ENCODE data around the gene TTLL8. TPM values are rescaled to one million over a fixed set of nuclear protein-coding genes. Genes with fewer than 3 reads are reported as not detected.

TTLL8 gene
- total RNA-seq, 1 donor: not detected

DNA sequence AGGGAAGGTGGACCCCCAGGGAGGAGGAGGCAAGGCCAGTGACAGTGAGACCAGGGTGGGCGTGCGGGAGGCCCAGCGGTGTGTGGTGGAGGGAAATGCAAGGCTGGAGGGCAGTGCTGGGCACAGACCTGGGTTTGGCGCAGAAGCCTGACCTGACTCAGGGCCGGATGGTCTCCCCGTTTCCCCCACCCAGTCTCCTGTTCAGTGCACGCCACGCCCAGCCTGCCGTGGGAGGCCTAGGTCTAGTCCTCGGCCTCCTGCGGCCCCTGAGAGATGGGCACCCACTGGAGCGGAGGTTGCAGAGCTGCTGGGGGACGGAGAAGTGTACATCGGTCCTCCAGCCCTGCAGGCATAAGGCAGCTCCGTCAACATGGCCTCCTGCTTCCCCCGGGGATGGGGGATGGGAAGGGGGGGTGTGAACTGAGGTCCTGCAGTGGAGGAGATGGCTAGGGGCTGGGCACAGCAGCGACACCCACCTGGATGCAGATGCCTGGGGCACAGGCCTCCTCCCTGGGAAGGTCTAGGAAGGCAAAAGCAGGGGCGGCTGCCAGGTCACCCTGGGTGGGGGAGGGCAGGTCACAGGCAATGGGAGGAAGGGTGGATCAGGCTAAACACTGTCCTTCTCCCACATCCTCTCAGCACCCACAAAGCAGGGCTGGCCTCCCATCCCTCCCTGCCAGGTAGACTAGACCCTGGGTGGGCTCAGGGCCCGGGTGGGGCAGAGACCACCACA lies 61.4 kb downstream of the TTLL8 start:
- Histone ChIP-seq H3K4me2 (ENCODE audit: insufficient read depth, low read length) (no peak overlapping the region), H3K9me3 (ENCODE audit: low read depth, low read length) (no peaks in the 10 kb centered on the region), H3K79me2 (ENCODE audit: insufficient read depth, low read length) (no peaks in the 10 kb centered on the region), H2AFZ (ENCODE audit: low read length) (no peak overlapping the region), H4K20me1 (ENCODE audit: insufficient read depth, low read length) (no peaks in the 10 kb centered on the region), H3K36me3 (ENCODE audit: insufficient read depth, low read length) (no peaks in the 10 kb centered on the region), H3K27ac (ENCODE audit: low read depth, low read length) (no peak overlapping the region), H3K4me1 (ENCODE audit: insufficient read depth, low read length) (no peaks in the 10 kb centered on the region), H3K4me3 (ENCODE audit: insufficient read depth, low read length) (no peak overlapping the region), H3K27me3 (ENCODE audit: insufficient read depth, low read length) (no peaks in the 10 kb centered on the region)
- TF ChIP-seq, protein P1, sequence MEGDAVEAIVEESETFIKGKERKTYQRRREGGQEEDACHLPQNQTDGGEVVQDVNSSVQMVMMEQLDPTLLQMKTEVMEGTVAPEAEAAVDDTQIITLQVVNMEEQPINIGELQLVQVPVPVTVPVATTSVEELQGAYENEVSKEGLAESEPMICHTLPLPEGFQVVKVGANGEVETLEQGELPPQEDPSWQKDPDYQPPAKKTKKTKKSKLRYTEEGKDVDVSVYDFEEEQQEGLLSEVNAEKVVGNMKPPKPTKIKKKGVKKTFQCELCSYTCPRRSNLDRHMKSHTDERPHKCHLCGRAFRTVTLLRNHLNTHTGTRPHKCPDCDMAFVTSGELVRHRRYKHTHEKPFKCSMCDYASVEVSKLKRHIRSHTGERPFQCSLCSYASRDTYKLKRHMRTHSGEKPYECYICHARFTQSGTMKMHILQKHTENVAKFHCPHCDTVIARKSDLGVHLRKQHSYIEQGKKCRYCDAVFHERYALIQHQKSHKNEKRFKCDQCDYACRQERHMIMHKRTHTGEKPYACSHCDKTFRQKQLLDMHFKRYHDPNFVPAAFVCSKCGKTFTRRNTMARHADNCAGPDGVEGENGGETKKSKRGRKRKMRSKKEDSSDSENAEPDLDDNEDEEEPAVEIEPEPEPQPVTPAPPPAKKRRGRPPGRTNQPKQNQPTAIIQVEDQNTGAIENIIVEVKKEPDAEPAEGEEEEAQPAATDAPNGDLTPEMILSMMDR (IDR thresholded peaks at IDR 0.05; ENCODE audit: extremely low read depth, low read depth, low read length): no peak
- DNase-seq (ENCODE audit: insufficient read length, low spot score, missing footprints): peak; percentile 85

DNA sequence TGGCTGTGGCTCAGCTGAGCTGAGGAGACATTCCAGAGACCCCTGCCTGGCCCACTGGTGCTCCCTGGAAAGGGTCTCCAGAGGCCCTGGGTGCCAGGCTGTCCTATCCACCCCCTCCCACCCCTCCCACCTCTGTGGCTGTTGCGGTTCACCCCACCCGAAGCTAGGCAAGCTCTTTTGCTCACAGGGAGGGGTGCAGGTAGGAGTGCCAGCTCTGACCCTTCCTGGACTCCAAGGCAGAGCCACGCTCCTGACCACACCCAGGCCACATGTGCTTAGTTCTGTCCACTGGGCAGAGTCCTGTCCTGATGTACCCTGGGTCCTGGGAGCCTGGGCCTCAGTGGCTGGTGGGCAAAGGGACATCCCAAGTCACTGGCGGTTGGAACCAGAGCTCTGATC lies 62.0 kb downstream of the TTLL8 start:
- TF ChIP-seq, protein P1 (IDR thresholded peaks at IDR 0.05; ENCODE audit: extremely low read depth, low read depth, low read length): no peak
- Histone ChIP-seq H3K4me1 (ENCODE audit: insufficient read depth, low read length) (no peaks in the 10 kb centered on the region), H3K4me3 (ENCODE audit: insufficient read depth, low read length) (no peak overlapping the region), H3K36me3 (ENCODE audit: insufficient read depth, low read length) (no peaks in the 10 kb centered on the region), H3K27me3 (ENCODE audit: insufficient read depth, low read length) (no peaks in the 10 kb centered on the region), H3K4me2 (ENCODE audit: insufficient read depth, low read length) (no peak overlapping the region), H3K9me3 (ENCODE audit: low read depth, low read length) (no peaks in the 10 kb centered on the region), H3K27ac (ENCODE audit: low read depth, low read length) (no peak overlapping the region), H2AFZ (ENCODE audit: low read length) (no peak overlapping the region), H3K79me2 (ENCODE audit: insufficient read depth, low read length) (no peaks in the 10 kb centered on the region), H4K20me1 (ENCODE audit: insufficient read depth, low read length) (no peaks in the 10 kb centered on the region)
- peak; percentile 71 for DNase-seq (ENCODE audit: insufficient read length, low spot score, missing footprints)

DNA sequence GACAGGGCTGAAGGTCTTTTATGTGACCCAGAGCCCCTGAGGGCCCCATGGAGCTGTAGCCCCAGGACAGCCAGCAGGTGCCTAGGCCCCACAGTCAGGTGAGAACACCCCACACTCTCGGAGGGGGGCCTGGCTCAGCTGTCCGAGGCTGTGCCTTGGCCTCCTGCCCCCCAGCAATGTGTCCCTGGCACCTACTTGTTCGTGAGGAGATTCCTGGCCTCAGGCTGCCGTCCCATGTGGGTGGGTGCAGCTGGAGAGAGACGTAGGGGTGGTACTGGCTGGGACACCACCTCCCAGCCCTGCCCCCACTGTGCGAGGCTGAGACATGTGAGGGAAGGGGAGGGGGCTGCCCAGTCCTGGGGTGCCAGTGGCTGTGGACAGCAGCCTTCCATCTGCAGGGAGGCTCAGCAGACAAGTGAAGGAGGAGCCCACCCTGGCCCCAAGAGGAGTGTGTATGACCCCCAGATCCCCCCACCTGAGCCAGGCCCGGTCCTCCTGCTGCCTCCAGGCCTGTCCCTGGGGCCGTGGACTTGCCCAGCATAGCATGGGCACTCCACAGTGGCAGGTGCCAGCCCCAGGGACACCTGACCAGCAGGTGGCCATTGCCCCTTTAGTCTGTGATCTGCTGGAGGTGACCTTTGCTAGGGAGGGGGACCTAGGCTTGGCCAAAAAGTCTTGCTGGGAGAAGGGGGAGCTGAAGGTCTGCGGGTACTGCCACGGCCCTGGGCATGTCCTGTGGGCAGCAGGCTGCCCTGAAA lies 62.6 kb downstream of the TTLL8 start:
- no peaks in the 10 kb centered on the region for H3K36me3 ChIP-seq (ENCODE audit: insufficient read depth, low read length)
- H3K4me2 ChIP-seq (ENCODE audit: insufficient read depth, low read length): no peak overlapping the region
- H3K9me3 ChIP-seq (ENCODE audit: low read depth, low read length): no peaks in the 10 kb centered on the region
- no peaks in the 10 kb centered on the region for H3K79me2 ChIP-seq (ENCODE audit: insufficient read depth, low read length)
- H3K27me3 ChIP-seq (ENCODE audit: insufficient read depth, low read length): no peaks in the 10 kb centered on the region
- no peak overlapping the region for H3K27ac ChIP-seq (ENCODE audit: low read depth, low read length)
- TF ChIP-seq, protein P1 (IDR thresholded peaks at IDR 0.05; ENCODE audit: extremely low read depth, low read depth, low read length): no peak
- H4K20me1 ChIP-seq (ENCODE audit: insufficient read depth, low read length): no peaks in the 10 kb centered on the region
- H3K4me3 ChIP-seq (ENCODE audit: insufficient read depth, low read length): no peak overlapping the region
- no peak overlapping the region for H2AFZ ChIP-seq (ENCODE audit: low read length)
- H3K4me1 ChIP-seq (ENCODE audit: insufficient read depth, low read length): no peaks in the 10 kb centered on the region
- peak; percentile 81 for DNase-seq (ENCODE audit: insufficient read length, low spot score, missing footprints)

DNA sequence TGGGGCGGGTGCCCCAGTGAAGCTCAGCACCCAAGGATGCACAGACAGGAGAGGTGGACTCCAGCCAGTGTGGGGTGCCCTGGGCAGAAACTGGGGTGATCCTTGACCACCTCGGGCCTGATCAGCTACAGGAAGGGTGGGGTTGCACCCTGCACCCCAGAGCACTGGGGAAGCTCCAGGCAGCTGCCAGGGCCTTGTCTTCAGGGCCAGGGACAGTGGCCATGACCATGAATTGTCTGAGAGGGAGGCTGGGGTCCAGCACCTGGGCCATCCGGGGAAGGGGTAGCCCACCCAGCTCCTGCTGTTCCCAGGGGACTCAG lies 63.1 kb downstream of the TTLL8 start:
- Histone ChIP-seq H3K36me3 (ENCODE audit: insufficient read depth, low read length) (no peaks in the 10 kb centered on the region), H3K27ac (ENCODE audit: low read depth, low read length) (no peak overlapping the region), H3K79me2 (ENCODE audit: insufficient read depth, low read length) (no peaks in the 10 kb centered on the region), H3K4me2 (ENCODE audit: insufficient read depth, low read length) (no peak overlapping the region), H4K20me1 (ENCODE audit: insufficient read depth, low read length) (no peaks in the 10 kb centered on the region), H2AFZ (ENCODE audit: low read length) (no peak overlapping the region), H3K4me1 (ENCODE audit: insufficient read depth, low read length) (no peaks in the 10 kb centered on the region), H3K4me3 (ENCODE audit: insufficient read depth, low read length) (no peak overlapping the region), H3K9me3 (ENCODE audit: low read depth, low read length) (no peaks in the 10 kb centered on the region), H3K27me3 (ENCODE audit: insufficient read depth, low read length) (no peaks in the 10 kb centered on the region)
- TF ChIP-seq, protein P1 (IDR thresholded peaks at IDR 0.05; ENCODE audit: extremely low read depth, low read depth, low read length): no peak
- DNase-seq (ENCODE audit: insufficient read length, low spot score, missing footprints): peak; percentile 48

All from osteoblast (primary cell).